WI38 (cell line): ENCODE results near the gene CARD14.

Experiments used
- H3K4me3 ChIP-seq: 2 replicates; pipeline ENCODE4 v1.5.1; 2011; ENCODE audit warnings: low read depth, mild to moderate bottlenecking, control low read depth, low read length
- CTCF ChIP-seq: IDR thresholded peaks from 2 replicates; pipeline ENCODE4 v1.5.1; 2012; ENCODE audit warnings: low read depth, mild to moderate bottlenecking, control low read depth, low read length

CARD14 gene

GRCh38 chr17:80126449-80126715 is 43.4 kb upstream of the CARD14 start:
- no peak for TF ChIP-seq CTCF
- H3K4me3 ChIP-seq, result no peak overlapping the region

DNA sequence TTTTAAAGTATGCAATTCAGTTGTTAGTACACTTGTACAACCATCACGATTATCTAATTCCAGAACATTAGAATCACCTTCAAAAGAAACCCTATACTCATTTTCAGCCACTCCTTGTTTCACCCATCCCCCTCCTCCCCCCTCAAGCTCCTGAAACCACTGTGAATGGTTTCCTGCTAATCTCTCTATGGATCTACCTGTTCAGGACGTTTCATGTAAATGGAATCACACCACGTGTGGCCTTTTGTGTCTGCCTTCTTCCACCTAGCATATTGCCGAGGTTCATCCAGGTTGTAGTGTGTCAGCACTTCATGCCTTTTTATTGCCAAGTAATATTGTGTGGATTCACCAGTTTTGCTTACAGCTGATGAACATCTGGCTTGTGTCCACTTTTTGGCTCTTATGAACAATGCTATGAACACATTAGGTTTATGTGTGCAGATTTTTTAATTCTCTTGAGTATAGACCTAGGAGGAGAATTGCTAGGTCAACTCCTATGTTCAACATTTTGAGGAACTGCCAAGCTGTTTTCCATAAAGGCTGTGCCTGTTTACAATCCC is 40.7 kb upstream of the CARD14 start:
- no peak for TF ChIP-seq CTCF
- H3K4me3 ChIP-seq, result no peak overlapping the region

GRCh38 chr17:80130992-80131391 is 38.8 kb upstream of the CARD14 start:
- no peak for TF ChIP-seq CTCF
- no peak overlapping the region for H3K4me3 ChIP-seq

DNA sequence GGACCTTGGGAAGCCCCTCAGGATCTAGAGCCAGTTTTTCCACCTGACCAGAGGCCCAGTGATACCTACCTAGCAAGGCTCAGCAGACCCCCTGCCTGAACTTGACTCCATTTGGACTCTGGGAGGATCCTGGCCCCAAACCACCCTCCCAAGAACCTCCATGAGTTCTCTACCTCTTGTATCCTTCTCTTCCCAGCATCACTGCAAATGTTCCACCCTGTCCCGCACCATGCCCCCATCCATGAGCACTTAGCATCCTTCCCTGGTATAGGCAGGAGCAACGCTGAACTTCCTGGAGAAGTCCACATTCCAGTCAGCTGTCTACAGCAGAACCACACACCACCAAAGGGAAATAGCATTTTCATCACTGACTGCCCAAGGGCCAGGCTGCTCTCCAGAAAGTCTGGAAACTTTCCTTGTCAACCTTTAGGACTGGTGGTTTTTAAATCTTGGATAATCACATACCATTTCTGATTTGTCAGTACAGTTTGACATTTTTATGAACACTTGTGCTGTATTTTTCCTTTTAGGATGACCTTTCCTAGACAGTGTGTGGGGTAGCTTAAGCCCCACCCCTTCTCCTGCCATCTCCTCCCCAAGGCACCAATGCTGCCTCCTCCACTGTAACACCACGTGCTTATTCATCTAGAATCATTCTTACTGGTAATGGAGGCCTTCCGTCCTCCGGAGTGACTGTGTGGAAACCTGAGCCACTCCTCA is 36.8 kb upstream of the CARD14 start:
- no peak for TF ChIP-seq CTCF

DNA sequence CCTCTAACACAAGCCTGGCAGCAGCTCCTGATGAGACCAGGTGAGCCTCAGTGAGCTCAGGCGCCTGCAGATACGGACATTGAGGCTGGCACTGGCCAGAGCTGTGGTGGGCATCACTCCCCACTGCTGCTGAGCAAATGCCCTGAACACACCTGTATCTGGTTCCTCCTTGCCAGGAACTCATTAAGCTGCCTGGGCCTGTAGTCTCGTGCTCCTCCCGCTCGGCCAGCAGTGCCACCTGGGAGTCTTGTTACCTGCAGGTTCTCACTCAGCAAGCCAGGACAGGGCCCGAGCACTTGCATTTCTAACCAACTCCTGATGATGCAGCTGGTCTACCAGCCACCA is 36.2 kb upstream of the CARD14 start:
- TF ChIP-seq CTCF, result no peak
- H3K4me3 ChIP-seq, result no peak overlapping the region

More for the DNA sequence above, 36.8 kb upstream of the CARD14 start:
- H3K4me3 ChIP-seq, result no peak overlapping the region

- no peak for TF ChIP-seq CTCF
These were observed 32.7 kb upstream of the CARD14 start for GRCh38 chr17:80137131-80137530.

DNA sequence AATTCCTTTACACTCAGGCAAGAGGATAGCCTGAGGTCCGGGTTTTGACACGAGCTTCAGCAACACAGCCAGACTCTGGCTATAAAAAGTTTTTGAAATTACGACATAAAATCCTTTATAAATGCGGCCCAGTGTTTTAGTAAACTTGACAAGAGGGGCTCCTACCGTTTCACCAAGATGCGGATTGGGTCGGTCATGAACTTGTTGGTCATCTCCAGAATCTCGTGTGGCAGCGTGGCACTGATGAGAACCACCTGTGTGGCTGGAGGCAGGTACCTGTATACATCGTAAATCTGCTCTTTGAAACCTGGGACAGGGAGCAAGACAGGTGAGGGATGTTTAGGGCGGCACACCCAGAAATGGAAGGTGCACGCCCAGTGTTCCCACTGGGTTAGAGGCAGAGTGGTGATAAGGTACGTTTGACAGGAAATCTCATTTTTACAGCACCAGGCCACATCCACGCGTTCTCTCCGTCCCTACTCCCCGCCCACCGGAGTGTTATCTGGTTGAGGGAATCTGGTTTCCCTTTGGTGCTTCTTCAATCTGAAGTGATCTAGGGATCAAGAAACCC is 30.9 kb upstream of the CARD14 start:
- no peak overlapping the region for H3K4me3 ChIP-seq
- no peak for TF ChIP-seq CTCF

More at GRCh38 chr17:80137131-80137530, 32.7 kb upstream of the CARD14 start:
- no peak overlapping the region for H3K4me3 ChIP-seq
